ENCODE results near the gene EIF3L. TPM values are rescaled to one million over a fixed set of nuclear protein-coding genes. Genes with fewer than 3 reads are reported as not detected.

The EIF3L gene
- total RNA-seq, 1 donor from 2014 or later, result 452 TPM

GRCh38 chr22:37870273-37870672 lies 21.1 kb downstream of the EIF3L start:
- H3K36me3 Mint-ChIP-seq (ENCODE audit: unreplicated experiment), result peaks cover 39% of the 10 kb centered on the region
- no peaks in the 10 kb centered on the region for H3K9me3 Mint-ChIP-seq (ENCODE audit: unreplicated experiment)
- H3K27ac Mint-ChIP-seq (ENCODE audit: unreplicated experiment), result no peak overlapping the region
- no peaks in the 10 kb centered on the region for H3K4me1 Mint-ChIP-seq (ENCODE audit: unreplicated experiment)
- DNase-seq (ENCODE audit: extremely low spot score, unreplicated experiment), result no peak
- TF ChIP-seq CTCF (IDR thresholded peaks at IDR 0.05), result no peak
- H3K4me3 Mint-ChIP-seq (ENCODE audit: unreplicated experiment), result no peak overlapping the region
- no peaks in the 10 kb centered on the region for H3K27me3 Mint-ChIP-seq (ENCODE audit: unreplicated experiment)

GRCh38 chr22:37880668-37881440 lies 31.6 kb downstream of the EIF3L start:
- Mint-ChIP-seq H3K36me3 (ENCODE audit: unreplicated experiment) (peaks cover 32% of the 10 kb centered on the region), H3K27ac (ENCODE audit: unreplicated experiment) (peak overlapping the region; percentile 70), H3K9me3 (ENCODE audit: unreplicated experiment) (no peaks in the 10 kb centered on the region)

GRCh38 chr22:37884420-37884819 lies 35.2 kb downstream of the EIF3L start:
- peaks cover 20% of the 10 kb centered on the region for H3K36me3 Mint-ChIP-seq (ENCODE audit: unreplicated experiment)
- H3K4me3 Mint-ChIP-seq (ENCODE audit: unreplicated experiment), result no peak overlapping the region
- peak overlapping the region; percentile 73 for H3K27ac Mint-ChIP-seq (ENCODE audit: unreplicated experiment)
- DNase-seq (ENCODE audit: extremely low spot score, unreplicated experiment), result no peak
- TF ChIP-seq CTCF (IDR thresholded peaks at IDR 0.05), result no peak
- H3K9me3 Mint-ChIP-seq (ENCODE audit: unreplicated experiment), result no peaks in the 10 kb centered on the region
- peaks cover 41% of the 10 kb centered on the region for H3K4me1 Mint-ChIP-seq (ENCODE audit: unreplicated experiment)
- no peaks in the 10 kb centered on the region for H3K27me3 Mint-ChIP-seq (ENCODE audit: unreplicated experiment)

More at GRCh38 chr22:37880668-37881440, 31.6 kb downstream of the EIF3L start:
- no peak for TF ChIP-seq CTCF (IDR thresholded peaks at IDR 0.05)
- no peak for DNase-seq (ENCODE audit: extremely low spot score, unreplicated experiment)
- Mint-ChIP-seq H3K4me1 (ENCODE audit: unreplicated experiment) (peaks cover 24% of the 10 kb centered on the region), H3K4me3 (ENCODE audit: unreplicated experiment) (no peak overlapping the region), H3K27me3 (ENCODE audit: unreplicated experiment) (no peaks in the 10 kb centered on the region)

- peak overlapping the region; percentile 70 for H3K27ac Mint-ChIP-seq (ENCODE audit: unreplicated experiment)
- H3K4me3 Mint-ChIP-seq (ENCODE audit: unreplicated experiment), result peak overlapping the region; percentile 14
- peaks cover 26% of the 10 kb centered on the region for H3K36me3 Mint-ChIP-seq (ENCODE audit: unreplicated experiment)
- peaks cover 36% of the 10 kb centered on the region for H3K4me1 Mint-ChIP-seq (ENCODE audit: unreplicated experiment)
- peak; percentile 86 for TF ChIP-seq CTCF (IDR thresholded peaks at IDR 0.05)
- H3K9me3 Mint-ChIP-seq (ENCODE audit: unreplicated experiment), result no peaks in the 10 kb centered on the region
- DNase-seq (ENCODE audit: extremely low spot score, unreplicated experiment), result peak; percentile 89
- no peaks in the 10 kb centered on the region for H3K27me3 Mint-ChIP-seq (ENCODE audit: unreplicated experiment)
These were observed 38.6 kb downstream of the EIF3L start for GRCh38 chr22:37887584-37888378.

- H3K9me3 Mint-ChIP-seq (ENCODE audit: unreplicated experiment), result no peaks in the 10 kb centered on the region
- no peak for TF ChIP-seq CTCF (IDR thresholded peaks at IDR 0.05)
- H3K4me1 Mint-ChIP-seq (ENCODE audit: unreplicated experiment), result peaks cover 38% of the 10 kb centered on the region
- no peaks in the 10 kb centered on the region for H3K27me3 Mint-ChIP-seq (ENCODE audit: unreplicated experiment)
- H3K27ac Mint-ChIP-seq (ENCODE audit: unreplicated experiment), result no peak overlapping the region
- DNase-seq (ENCODE audit: extremely low spot score, unreplicated experiment), result no peak
- no peak overlapping the region for H3K4me3 Mint-ChIP-seq (ENCODE audit: unreplicated experiment)
- peaks cover 18% of the 10 kb centered on the region for H3K36me3 Mint-ChIP-seq (ENCODE audit: unreplicated experiment)
These were observed 42.7 kb downstream of the EIF3L start for GRCh38 chr22:37891926-37892325.

Data from osteocyte (in vitro differentiated cells).